ENCODE results near the gene NOXRED1.

The NOXRED1 gene

GRCh38 chr14:77407158-77407557, 16.2 kb downstream of the NOXRED1 start:
- no peak for DNase-seq

DNA sequence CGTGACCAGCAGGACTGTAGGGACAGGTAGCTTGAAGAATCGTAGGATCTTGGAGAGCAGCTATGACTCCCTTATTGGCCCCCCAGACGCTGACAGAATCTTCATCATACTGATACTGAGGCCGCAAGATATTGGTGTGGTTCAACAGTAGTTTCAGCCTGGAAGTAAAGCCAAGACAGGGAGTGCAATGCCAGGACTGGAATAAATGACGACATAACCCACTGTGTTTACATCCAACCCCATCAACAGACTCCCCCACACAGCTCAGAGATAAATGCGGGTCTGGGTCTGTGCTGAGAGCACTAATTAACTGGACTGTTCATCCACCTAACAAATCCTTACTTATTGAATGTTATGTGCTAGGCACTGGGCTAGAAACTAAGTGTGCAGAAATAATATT, 16.6 kb downstream of the NOXRED1 start:
- DNase-seq: no peak

DNA sequence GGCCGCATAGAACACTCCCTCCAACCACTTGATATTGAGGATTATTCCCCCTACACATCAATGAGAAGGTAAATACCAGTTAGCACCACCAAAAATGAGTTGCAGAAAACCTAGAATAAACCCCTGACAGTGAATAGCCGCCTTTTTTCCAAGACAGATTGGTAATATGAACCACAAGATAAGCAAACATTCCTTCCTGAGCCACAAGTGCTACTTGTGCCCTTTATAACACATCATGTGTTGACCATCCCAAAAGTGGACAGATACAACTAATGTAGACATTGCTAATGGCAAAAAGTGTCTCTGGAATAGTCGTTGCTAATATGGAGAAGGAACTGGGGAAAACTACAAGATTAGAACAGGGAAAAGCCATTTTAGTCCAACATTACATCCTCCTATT, 17.2 kb downstream of the NOXRED1 start:
- no peak for DNase-seq

DNA sequence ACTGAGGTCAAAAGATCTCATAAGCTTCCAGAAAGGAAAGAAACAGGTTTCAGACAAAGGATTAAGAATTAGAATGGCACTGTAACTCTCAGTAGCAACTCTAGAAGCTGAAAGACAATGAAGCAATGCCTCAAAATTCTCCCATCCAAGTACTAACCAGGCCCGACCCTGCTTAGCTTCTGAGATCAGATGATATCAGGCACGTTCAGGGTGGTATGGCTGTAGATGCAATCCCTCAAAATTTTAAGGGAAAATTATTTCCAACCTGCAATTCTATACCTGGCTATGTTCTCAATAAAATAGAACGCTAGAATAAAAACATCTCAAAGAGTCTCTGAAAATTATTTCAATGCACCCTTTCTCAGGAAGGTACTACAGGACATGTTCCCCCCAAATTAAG, 19.6 kb downstream of the NOXRED1 start:
- no peak for DNase-seq

GRCh38 chr14:77400216-77400615, 23.1 kb downstream of the NOXRED1 start:
- no peak for DNase-seq

DNA sequence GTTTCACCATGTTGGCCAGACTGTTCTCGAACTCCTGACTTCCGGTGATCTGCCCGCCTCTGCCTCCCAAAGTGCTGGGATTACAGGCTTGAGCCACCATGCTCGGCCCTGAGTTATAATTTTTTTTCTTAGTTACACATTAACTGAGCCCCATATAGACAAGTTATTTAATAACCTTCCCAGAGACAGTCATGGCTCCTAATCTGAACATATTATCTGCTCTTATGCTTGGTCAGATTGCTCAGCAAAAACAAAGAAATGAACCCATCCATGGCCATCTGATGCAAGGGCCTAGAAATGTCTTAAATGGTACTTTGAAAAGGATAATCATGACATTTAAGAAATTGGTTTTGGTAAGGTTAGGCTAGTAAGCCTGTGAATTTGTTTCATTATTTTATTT, 33.1 kb downstream of the NOXRED1 start:
- no peak for DNase-seq

- no peak for DNase-seq
Measured at GRCh38 chr14:77378701-77379100, 44.6 kb downstream of the NOXRED1 start.

DNA sequence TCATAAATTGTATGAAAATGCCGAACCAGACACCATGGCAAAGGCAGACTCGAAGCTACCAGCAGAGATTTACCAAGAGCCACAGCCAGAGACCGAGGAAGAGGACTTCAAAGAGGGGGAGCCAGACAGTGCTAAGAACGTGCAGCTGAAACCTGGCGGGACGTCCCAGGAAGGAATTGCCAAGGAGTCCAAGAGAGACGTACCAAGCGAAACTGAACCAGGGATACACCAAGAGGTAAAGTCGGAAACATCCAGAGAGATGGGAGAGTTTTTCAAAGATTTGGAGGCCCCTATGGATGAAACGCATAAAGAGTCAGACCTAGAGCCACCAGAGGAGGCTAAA, 45.9 kb downstream of the NOXRED1 start:
- no peak for DNase-seq

GRCh38 chr14:77376771-77377501, 46.4 kb downstream of the NOXRED1 start, which contains the start of the genes SAMD15 and TMED8:
Gene SAMD15 (plus strand): TSS chr14:77377379. CDS start chr14:77377419, 40 bp downstream.
Gene TMED8 (minus strand): TSS chr14:77377094. CDS start chr14:77377053, 41 bp downstream.
- DNase-seq: peak; percentile 83

- DNase-seq: peak; percentile 24
Measured at GRCh38 chr14:77375973-77376770, 47.2 kb downstream of the NOXRED1 start.

DNA sequence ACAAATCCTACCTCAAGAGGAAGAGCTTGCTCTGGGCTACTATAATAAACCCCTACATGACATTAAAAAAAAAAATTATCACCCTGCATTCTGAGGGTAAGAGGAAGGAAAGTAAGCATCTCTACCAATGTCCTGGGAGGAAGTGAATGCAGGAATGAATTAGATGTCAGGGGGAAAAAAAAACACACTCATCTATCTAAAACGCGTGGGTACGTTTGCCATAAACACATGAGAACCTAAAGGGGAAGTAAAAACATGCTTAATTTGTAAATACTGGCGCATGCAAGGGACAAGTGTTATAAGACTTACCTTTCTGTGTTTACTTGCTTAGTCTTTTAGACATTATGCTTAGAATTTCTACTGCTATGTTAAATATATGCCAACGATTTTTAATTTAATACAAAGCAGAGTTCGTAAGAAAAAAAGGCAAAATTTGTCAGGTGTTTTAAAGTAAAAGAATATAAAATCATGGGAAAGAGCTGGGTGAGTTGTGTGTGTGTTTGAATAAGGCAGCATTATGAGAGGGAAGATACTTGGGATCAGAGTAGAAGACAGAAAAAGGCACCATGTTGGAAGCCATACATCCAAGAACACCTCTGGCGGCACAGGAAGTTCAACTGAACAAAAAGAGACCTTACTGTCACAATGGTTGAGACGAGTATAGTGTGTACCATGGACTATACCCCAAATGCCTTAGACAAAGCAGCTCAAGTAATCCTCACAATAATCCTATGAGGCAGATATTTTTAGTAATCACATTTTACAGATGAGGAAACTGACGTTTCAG, 48.0 kb downstream of the NOXRED1 start:
- DNase-seq: no peak

DNA sequence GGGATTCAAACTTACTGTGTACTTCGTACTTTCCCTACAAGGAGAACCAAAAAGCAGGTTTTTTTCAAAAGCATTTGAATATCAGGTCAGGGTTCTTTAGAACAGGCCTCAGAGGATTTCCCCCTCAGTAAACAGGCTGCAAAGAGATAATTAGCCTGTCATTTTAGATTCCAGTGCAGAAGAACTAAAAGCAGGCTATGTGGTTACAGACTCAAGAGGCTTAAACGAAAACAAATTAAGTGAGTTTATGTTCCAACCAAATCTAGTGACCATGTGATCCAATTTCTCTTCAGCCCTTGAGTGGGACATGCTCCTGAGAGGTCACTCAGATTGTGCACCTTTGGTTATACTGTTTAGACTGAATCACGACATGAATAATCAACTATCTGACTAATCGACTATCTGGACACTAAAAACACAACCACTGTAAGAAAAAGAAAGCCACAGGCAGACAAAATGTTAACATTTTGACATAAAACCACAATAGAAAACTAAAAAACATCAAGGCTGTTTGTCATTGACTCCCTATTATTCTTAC, 51.0 kb downstream of the NOXRED1 start:
- DNase-seq: peak; percentile 22

DNA sequence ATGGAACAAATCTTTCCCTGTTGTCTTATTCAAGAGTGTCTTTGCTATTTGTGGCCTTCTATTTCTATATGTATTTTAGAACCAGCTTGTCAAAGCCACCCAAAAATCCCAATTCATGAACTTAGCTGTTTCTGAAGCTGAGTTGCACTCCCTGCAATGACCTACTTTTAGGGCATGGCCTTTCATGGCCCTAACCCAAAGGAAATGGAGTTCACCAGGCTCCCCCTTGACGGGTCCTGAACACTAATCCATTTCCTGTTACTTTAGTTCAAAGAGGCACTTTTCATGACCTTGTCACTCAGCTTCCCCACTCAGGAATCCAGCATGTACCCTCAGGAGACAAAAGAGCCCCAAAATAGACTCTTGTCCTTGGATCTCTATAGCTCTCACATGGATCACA, 54.0 kb downstream of the NOXRED1 start:
- DNase-seq: no peak

- no peak for DNase-seq
Measured at GRCh38 chr14:77364146-77364545, 59.2 kb downstream of the NOXRED1 start.

DNA sequence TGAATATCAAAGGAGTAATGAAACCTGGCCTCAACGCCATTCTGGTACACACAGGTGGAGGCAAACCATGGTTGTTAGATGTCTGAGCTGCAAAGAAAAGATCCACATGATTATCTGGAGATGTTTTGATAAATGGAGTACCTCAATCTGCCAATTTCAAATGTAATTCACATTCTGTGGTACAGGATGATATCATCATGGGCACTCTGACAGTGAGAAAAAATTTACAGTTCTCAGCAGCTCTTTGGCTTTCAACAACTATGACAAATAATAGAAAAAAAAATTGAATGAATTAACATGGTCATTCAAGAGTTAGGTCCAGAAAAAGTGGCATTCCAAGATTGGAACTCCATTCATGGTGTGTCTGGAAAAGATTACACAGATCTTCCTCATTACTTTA, 63.7 kb downstream of the NOXRED1 start:
- DNase-seq: no peak

GRCh38 chr14:77356899-77357298, 66.4 kb downstream of the NOXRED1 start:
- DNase-seq: no peak

DNA sequence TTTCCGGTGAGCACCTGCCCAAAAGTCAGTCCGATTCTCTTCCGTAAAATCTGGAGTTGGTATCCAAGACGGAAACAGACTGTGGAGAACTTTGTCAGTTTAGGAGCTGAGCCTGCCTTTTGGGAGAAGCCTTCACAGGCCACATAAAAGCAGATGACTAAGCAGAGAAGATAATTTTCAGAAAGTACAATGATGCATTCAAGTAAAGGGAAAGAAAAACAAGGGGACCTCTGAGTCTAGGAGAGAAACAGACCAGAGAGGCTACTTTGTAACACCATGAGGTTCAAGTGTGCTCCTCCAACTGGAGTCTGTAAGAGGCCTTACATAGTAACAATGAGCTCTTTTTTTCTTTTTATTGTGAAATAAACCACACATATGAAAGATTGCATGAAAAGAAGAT, 67.5 kb downstream of the NOXRED1 start:
- DNase-seq: no peak

GRCh38 chr14:77353469-77354141, 69.7 kb downstream of the NOXRED1 start:
- DNase-seq: no peak

DNA sequence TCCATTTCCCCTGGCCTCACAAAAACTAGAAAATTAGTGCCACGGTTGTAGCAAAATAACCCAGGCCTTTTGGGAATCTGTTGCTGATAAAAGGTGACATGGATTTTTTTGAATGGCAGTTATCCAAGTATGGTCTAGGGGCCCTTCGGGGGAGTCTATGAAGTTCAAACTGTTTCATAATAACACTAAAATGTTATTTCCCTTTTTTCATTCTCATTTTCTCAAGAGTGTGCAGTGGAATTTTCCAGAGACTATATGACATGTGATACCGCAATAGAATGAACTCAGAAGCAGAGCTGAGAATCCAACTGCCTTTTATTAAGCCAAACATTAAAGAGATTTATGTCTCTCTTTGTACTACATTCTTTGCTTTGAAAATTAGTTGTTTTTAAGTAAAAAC, 75.6 kb downstream of the NOXRED1 start:
- no peak for DNase-seq

- no peak for DNase-seq
Measured at GRCh38 chr14:77346495-77346894, 76.8 kb downstream of the NOXRED1 start.

GRCh38 chr14:77344377-77344996, 78.8 kb downstream of the NOXRED1 start:
- no peak for DNase-seq

Data from EL (cell line).